Measurements from ENCODE around the gene MAP3K7CL.

- TF ChIP-seq, protein P1, sequence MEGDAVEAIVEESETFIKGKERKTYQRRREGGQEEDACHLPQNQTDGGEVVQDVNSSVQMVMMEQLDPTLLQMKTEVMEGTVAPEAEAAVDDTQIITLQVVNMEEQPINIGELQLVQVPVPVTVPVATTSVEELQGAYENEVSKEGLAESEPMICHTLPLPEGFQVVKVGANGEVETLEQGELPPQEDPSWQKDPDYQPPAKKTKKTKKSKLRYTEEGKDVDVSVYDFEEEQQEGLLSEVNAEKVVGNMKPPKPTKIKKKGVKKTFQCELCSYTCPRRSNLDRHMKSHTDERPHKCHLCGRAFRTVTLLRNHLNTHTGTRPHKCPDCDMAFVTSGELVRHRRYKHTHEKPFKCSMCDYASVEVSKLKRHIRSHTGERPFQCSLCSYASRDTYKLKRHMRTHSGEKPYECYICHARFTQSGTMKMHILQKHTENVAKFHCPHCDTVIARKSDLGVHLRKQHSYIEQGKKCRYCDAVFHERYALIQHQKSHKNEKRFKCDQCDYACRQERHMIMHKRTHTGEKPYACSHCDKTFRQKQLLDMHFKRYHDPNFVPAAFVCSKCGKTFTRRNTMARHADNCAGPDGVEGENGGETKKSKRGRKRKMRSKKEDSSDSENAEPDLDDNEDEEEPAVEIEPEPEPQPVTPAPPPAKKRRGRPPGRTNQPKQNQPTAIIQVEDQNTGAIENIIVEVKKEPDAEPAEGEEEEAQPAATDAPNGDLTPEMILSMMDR (IDR thresholded peaks at IDR 0.05) = no peak
- TF ChIP-seq POLR2A (IDR thresholded peaks at IDR 0.05) = no peak
Observed at GRCh38 chr21:29215709-29216108, 85.3 kb downstream of the MAP3K7CL start.

All from transverse colon (tissue), 3 donors.